ENCODE measurements around the gene ZNF140. TPM values are rescaled to one million over a fixed set of nuclear protein-coding genes. Genes with fewer than 3 reads are reported as not detected.

Gene ZNF140
- 32.6 and 43.6 TPM in 2 replicates for total RNA-seq (2014; rRNA removed; shearing (Covaris generic))
- polyA plus RNA-seq (2014; cell fraction: nucleus; rRNA removed), result 14.0 and 23.5 TPM in 2 replicates

- peak; percentile 97 for DNase-seq (ENCODE audit: extremely low read depth, low read depth)
Observed at GRCh38 chr12:133080368-133081158, at the start of gene ZNF140. Gene ZNF140 (plus strand): TSS chr12:133080923. CDS start chr12:133081321, 398 bp downstream.

DNA sequence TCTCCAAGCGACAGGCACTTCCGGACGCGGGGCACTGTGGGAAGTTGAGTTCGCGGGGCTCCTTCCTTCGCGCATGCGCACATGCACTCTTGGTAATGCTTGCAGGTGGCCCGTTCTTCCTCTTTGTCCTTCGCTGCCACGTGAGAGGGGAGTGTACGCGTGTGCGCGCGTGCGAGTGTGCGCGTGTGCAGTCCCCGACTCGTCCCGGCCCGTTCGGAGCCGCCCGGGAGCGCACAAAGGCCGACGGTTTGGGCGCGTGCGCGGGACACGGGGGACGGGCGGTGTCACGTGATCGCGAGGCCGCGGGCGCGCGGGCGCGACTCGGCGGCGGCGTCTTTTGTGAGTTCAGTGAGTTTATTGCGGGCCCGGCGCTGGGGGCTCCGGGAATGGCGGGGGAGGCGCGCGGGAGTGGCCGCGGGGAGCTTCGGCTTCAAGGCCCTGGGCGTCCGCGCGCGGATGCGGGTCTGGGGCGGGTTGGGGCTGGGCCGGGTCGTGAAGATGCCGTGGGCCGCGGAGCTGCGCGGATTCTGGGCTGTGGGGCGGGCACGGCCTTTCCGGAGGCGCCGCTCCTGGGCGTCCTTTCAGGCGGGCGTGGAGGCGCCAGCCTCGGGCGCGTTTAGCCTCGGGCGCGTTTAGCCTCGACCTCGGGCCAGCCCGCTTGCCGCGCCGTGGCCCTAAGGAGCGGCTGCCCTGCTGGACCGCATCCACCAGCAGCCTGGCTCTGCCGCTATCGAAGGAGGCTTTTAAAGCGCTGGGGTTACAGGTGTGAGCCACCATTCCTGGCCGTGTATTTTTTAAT, 43.3 kb upstream of the ZNF140 start, which contains the start of gene ZNF84:
Gene ZNF84, plus strand, starts transcription at position 303 of the 799 bp plus-strand sequence. CDS start 3,959 bp downstream, outside the sequence.
- peak; percentile 98 for DNase-seq (ENCODE audit: extremely low read depth, low read depth)

DNA sequence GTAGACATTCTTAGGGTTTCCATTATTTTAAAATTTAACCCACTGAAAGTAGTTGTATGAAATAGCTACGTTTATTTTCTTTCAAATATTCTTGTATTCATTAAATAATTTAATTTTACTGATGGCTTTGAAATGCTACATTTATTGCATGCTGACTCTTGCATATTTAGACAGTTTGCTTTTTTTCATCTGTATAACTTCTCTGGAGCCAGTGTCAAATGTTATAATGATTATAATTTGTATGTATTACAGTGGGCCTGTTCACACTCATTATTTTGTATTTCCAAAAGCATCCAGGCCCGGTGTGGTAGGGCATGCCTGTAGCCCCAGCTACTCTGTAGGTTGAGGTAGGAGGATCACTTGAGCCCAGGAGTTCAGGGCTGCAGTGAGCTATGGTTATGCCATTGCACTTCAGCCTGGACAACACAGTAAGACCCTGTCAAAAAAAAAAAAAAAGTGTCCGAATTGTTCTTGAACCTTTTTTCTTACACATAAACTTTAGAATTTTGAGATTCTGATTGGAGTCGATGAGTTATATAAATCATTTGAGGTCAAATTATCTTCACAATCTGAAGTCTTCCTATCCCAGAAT, 42.5 kb upstream of the ZNF140 start:
- DNase-seq (ENCODE audit: extremely low read depth, low read depth), result no peak

DNA sequence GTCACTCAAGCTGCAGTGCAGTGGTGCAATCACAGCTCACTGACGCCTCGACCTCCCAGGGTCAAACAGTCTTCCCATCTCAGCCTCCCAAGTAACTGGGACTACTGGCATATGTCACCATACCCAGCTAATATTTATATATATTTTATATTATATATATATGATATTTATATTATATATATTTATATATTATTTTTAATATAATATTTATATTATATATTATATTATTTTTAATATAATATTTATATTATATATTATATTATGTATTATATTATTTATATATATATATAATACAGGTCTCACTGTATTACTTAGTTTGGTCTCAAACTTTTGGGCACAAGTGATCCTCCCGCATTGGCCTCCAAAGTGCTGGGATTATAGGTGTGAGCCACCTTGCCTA, 34.0 kb upstream of the ZNF140 start:
- DNase-seq (ENCODE audit: extremely low read depth, low read depth), result no peak

- DNase-seq (ENCODE audit: extremely low read depth, low read depth), result no peak
Observed at GRCh38 chr12:133057446-133057845, 23.3 kb upstream of the ZNF140 start.

DNA sequence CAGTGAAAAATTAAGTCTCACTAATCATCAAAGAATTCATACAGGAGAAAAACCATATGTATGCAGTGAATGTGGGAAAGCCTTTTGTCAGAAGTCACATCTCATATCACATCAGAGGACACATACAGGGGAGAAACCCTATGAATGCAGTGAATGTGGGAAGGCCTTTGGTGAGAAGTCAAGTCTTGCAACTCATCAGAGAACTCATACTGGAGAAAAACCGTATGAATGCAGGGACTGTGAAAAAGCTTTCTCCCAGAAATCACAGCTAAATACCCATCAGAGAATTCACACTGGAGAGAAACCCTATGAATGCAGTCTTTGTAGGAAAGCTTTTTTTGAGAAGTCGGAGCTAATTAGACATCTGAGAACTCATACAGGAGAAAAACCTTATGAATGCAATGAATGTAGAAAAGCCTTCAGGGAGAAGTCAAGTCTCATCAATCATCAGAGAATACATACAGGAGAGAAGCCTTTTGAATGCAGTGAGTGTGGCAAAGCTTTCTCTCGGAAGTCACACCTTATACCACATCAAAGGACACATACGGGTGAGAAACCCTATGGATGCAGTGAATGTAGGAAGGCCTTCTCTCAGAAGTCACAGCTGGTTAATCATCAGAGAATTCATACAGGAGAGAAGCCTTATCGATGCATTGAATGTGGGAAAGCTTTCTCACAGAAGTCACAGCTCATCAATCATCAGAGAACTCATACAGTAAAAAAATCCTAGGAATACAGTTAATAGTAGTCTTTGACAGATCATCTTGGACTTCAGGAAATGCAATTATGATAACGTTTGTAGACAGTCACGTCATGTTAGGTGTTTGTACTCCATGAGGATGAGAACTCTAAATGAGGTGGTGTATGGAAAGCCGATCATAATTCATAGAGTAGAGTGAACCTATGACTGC, 22.3 kb upstream of the ZNF140 start:
- no peak for DNase-seq (ENCODE audit: extremely low read depth, low read depth)

GRCh38 chr12:133061954-133062353, 18.8 kb upstream of the ZNF140 start:
- no peak for DNase-seq (ENCODE audit: extremely low read depth, low read depth)

- DNase-seq (ENCODE audit: extremely low read depth, low read depth), result no peak
Observed at GRCh38 chr12:133063556-133063955, 17.2 kb upstream of the ZNF140 start.

DNA sequence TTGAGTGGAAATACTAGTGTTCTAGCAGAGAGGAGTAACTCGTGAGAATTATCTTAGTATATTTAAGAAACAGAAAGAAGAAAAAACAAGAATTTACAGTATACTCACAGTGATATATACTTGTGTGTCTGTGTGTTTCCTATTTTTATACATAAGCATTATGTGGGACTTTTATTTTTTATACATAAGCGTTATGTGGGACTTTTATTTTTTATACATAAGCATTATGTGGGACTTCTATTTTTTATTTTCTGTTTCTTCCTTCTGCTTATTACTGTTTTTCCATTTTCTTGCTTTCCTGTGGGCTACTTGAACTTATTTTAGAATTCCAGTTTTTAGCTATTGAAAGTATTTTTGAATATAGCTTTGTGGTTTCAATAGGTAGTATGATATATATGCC, 6.9 kb upstream of the ZNF140 start:
- no peak for DNase-seq (ENCODE audit: extremely low read depth, low read depth)

DNA sequence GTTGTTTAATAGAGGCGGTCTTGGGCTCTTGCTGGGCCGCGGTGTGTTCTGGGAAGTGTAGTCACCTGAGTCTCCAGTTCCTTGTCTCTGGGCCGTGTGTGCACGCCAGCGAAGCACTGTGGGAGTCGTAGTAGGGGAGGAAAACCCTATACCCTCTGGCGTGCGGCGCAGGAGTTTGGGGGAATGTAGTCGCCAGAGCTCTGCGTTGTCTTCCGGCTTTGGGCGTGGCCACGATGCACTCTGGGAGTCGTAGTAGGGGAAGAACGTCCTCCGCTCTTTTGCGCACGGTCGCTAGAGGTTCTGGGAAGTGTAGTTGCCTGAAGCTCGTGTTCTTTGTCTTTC, 726 bp upstream of the ZNF140 start:
- peak; percentile 100 for DNase-seq (ENCODE audit: extremely low read depth, low read depth)

DNA sequence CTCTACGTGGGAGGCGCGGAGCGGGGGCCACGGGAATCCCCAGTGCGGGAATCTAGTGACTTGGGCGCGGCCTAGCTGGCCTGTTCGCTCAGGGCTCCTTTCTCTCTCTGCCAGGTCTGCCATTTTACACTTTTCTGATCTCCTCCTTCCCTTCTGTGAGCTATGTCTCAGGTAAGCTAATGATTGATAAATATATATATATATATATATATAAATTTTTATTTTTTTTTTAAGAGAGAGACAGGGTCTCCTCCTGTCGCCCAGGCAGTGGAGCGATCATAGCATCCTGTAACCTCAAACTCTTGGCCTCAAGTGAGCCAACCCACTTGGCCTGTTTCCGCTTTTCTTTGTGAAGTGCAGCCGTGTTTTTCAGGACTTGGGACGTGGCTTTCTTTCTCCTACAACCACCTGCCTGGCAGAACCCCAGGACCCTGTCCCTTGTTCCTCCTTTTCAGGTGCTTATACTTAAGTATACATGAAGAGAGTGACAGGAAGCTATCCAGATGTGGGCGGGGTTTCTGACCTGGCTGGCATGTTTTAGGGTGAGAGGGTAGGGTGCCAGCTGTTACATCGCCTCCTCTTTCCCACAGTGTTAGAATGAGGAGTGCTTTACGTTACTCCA, 547 bp downstream of the ZNF140 start:
- no peak for DNase-seq (ENCODE audit: extremely low read depth, low read depth)

DNA sequence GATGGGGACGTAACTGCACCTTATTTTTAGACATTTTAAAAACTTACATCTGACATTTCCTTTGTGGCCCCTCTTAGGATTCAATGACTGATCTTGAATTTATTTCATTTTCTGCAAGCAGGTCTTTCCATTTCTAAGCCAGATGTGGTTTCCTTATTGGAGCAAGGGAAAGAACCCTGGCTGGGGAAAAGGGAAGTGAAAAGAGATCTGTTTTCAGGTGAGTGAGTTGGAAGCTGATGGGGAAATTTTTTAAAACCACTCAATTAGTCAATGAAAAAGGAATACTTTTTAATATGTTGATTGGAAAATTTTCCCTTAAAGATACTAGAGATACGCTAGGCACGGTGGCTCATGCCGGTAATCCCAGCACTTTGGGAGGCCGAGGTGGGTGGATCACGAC, 2.6 kb downstream of the ZNF140 start:
- no peak for DNase-seq (ENCODE audit: extremely low read depth, low read depth)

- DNase-seq (ENCODE audit: extremely low read depth, low read depth), result no peak
Observed at GRCh38 chr12:133105620-133106019, 24.9 kb downstream of the ZNF140 start.

DNA sequence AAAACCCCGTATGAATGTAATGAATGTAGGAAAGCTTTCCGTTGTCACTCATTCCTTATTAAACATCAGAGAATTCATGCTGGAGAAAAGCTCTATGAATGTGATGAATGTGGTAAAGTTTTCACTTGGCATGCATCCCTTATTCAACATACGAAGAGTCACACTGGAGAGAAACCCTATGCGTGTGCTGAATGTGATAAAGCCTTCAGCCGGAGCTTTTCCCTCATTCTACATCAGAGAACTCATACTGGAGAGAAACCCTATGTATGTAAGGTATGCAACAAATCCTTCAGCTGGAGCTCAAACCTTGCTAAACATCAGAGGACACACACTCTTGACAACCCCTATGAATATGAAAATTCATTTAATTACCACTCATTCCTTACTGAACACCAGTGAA, 25.5 kb downstream of the ZNF140 start:
- no peak for DNase-seq (ENCODE audit: extremely low read depth, low read depth)

DNA sequence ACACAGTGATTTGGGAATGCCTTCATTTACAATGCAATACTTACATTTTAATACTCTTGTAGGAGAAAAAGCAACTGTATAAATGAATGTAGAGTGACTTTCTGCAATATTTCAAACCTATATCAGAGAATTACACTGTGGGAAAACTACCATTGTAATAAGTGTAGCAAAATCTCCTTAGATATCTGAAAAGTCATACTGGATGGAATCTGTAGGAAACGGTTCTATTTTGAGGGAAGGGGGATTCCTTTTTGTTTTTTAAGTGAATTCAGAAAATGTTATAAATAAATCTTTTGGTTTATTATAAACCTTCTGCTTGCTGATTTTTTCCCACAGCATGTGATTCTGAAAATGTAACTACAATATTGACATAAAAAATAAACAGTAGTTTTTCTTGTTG, 26.4 kb downstream of the ZNF140 start:
- DNase-seq (ENCODE audit: extremely low read depth, low read depth), result no peak

- no peak for DNase-seq (ENCODE audit: extremely low read depth, low read depth)
Observed at GRCh38 chr12:133108150-133108549, 27.4 kb downstream of the ZNF140 start.

GRCh38 chr12:133120385-133121191, 39.9 kb downstream of the ZNF140 start:
- DNase-seq (ENCODE audit: extremely low read depth, low read depth), result no peak

- DNase-seq (ENCODE audit: extremely low read depth, low read depth), result no peak
Observed at GRCh38 chr12:133124674-133125073, 44.0 kb downstream of the ZNF140 start.
